Esophagus muscularis mucosa (tissue), 4 donors: Measurements from ENCODE around the gene HOXB7. TPM values are rescaled to one million over a fixed set of nuclear protein-coding genes. Genes with fewer than 3 reads are reported as not detected.

Experiments used
- DNase-seq: peaks from one replicate; pipeline ENCODE4 v3.0.0-alpha.2; 2017; ENCODE audit errors: extremely low spot score
- H3K27ac ChIP-seq, 4 donors: fragments of 200-600 bp; sonication (generic); replicated peaks in 1 of 4; 1 replicate in 3 of 4; 2 replicates in 1 of 4; pipeline ENCODE4 v1.5.1; 2016 to 2019; ENCODE audit warnings: mild to moderate bottlenecking in 1 of 4
- H3K27me3 ChIP-seq, 4 donors: fragments of 200-600 bp; sonication (generic); one replicate each; pipeline versions ENCODE4 v1.5.1 to v1.6.0; 2016 to 2019
- H3K36me3 ChIP-seq, 4 donors: fragments of 200-600 bp; sonication (generic); one replicate each; pipeline ENCODE4 v1.5.1; 2016 to 2019
- H3K4me1 ChIP-seq, 4 donors: fragments of 200-600 bp; sonication (generic); one replicate each; pipeline ENCODE4 v1.5.1; 2016 to 2019
- H3K4me3 ChIP-seq, 4 donors: fragments of 200-600 bp; sonication (generic); 1 replicate in 2 of 4; 2 replicates in 2 of 4; pipeline ENCODE4 v1.5.1; 2016 to 2019; ENCODE audit warnings: mild to moderate bottlenecking in 4 of 4, moderate library complexity in 1 of 4
- H3K9me3 ChIP-seq, 4 donors: fragments of 200-600 bp; sonication (generic); 1 replicate in 3 of 4; 2 replicates in 1 of 4; pipeline ENCODE4 v1.5.1; 2016 to 2019
- CTCF ChIP-seq, 3 experiments: fragments of 200-600 bp in 2 of 3; fragments of 450-650 bp in 1 of 3; sonication (generic) in 2 of 3; IDR thresholded peaks; one replicate each; pipeline ENCODE4 v1.5.1; 2017 to 2019; ENCODE audit warnings: antibody characterized with exemption in 3 of 3, mild to moderate bottlenecking in 2 of 3, moderate library complexity in 1 of 3
- EP300 ChIP-seq: sonication (generic); formaldehyde crosslinking; IDR thresholded peaks from one replicate; pipeline ENCODE4 v1.6.1; 2017; ENCODE audit warnings: antibody characterized with exemption
- POLR2A ChIP-seq: fragments of 450-650 bp; IDR thresholded peaks from one replicate; pipeline ENCODE4 v1.6.1; 2017; ENCODE audit warnings: antibody characterized with exemption, moderate library complexity, mild to moderate bottlenecking, low read depth
- POLR2AphosphoS5 ChIP-seq, 2 donors: sonication (generic); formaldehyde crosslinking; IDR thresholded peaks; one replicate each; pipeline ENCODE4 v1.6.1; 2017; ENCODE audit warnings: antibody characterized with exemption in 2 of 2
- WGBS: methylation state at CpG from one replicate; pipeline ENCODE4 v1.1.5; 2018; 5-methylcytosine and 5-hydroxymethylcytosine counted together
- intact Hi-C: fragments of 100-400 bp; cut with DNase I; formaldehyde crosslinking; loops from one replicate; pipeline ENCODE4 v1.15.1; 2023
- total RNA-seq, 4 donors: library from RNA; depleted of rRNA; stranded (reverse); fragments of >200 nt; gene quantifications; one replicate each; pipeline versions ENCODE4 v1.1.0 to v1.2.1, GENCODE V29; 2016

The HOXB7 gene
- total RNA-seq, 4 donors from 2014 or later: 0.52 to 1.7 (median 0.66) TPM

GRCh38 chr17:48608494-48608834, 2.4 kb downstream of the HOXB7 start:
- TF ChIP-seq POLR2A (no peak), CTCF (IDR thresholded peaks at IDR 0.05) (no peak), EP300 (no peak), POLR2AphosphoS5 (IDR thresholded peaks at IDR 0.05) (no peak)
- Histone ChIP-seq H3K9me3 (no peaks in the 10 kb centered on the region), H3K27ac (no peak overlapping the region), H3K4me1 (peaks cover 37 to 44% (median 40%) of the 10 kb centered on the region in 4 donors), H3K27me3 (peaks cover 33 to 100% (median 91%) of the 10 kb centered on the region in 4 donors), H3K36me3 (no peaks in the 10 kb centered on the region), H3K4me3 (no peak overlapping the region)
- WGBS: 100% methylated on average over 1 of the region's 1 CpG
- intact Hi-C loops: no loop called here
- DNase-seq: no peak

GRCh38 chr17:48606892-48607614, 3.8 kb downstream of the HOXB7 start:
- Histone ChIP-seq H3K27ac (no peak overlapping the region), H3K4me3 (no peak overlapping the region), H3K36me3 (no peaks in the 10 kb centered on the region), H3K4me1 (peaks cover 28 to 41% (median 35%) of the 10 kb centered on the region in 4 donors), H3K9me3 (no peaks in the 10 kb centered on the region), H3K27me3 (peaks cover 32 to 100% (median 93%) of the 10 kb centered on the region in 4 donors)
- no peak for TF ChIP-seq CTCF (IDR thresholded peaks at IDR 0.05)
- TF ChIP-seq POLR2A: no peak
- TF ChIP-seq POLR2AphosphoS5 (IDR thresholded peaks at IDR 0.05): no peak
- TF ChIP-seq EP300: no peak
- intact Hi-C loops: no loop called here
- DNase-seq: no peak
- 54% methylated on average over 9 of the region's 9 CpGs for WGBS

GRCh38 chr17:48605991-48606891, 4.6 kb downstream of the HOXB7 start:
- Histone ChIP-seq H3K27ac (no peak overlapping the region), H3K4me3 (no peak overlapping the region), H3K36me3 (no peaks in the 10 kb centered on the region), H3K4me1 (peaks cover 21 to 34% (median 29%) of the 10 kb centered on the region in 4 donors), H3K9me3 (no peaks in the 10 kb centered on the region), H3K27me3 (peaks cover 30 to 100% (median 94%) of the 10 kb centered on the region in 4 donors)
- intact Hi-C loops: no loop called here
- no peak for DNase-seq
- WGBS: 50% methylated on average over 41 of the region's 41 CpGs
- TF ChIP-seq POLR2A (no peak), POLR2AphosphoS5 (IDR thresholded peaks at IDR 0.05) (no peak), EP300 (no peak), CTCF (IDR thresholded peaks at IDR 0.05) (no peak)

- H3K4me1 ChIP-seq: peaks cover 13 to 26% (median 21%) of the 10 kb centered on the region in 4 donors
Observed at GRCh38 chr17:48605409-48605919, 5.4 kb downstream of the HOXB7 start.

More at GRCh38 chr17:48605409-48605919, 5.4 kb downstream of the HOXB7 start:
- Histone ChIP-seq H3K9me3 (no peaks in the 10 kb centered on the region), H3K4me3 (no peak overlapping the region), H3K36me3 (no peaks in the 10 kb centered on the region), H3K27ac (no peak overlapping the region), H3K27me3 (peaks cover 24 to 100% (median 94%) of the 10 kb centered on the region in 4 donors)
- intact Hi-C loops: no loop called here
- no peak for DNase-seq
- no peak for TF ChIP-seq POLR2AphosphoS5 (IDR thresholded peaks at IDR 0.05)
- TF ChIP-seq CTCF (IDR thresholded peaks at IDR 0.05): no peak
- no peak for TF ChIP-seq POLR2A
- no peak for TF ChIP-seq EP300
- WGBS: 54% methylated on average over 6 of the region's 10 CpGs
